CD4-positive, alpha-beta memory T cell (primary cell): Measurements from ENCODE around the gene THUMPD3. TPM values are rescaled to one million over a fixed set of nuclear protein-coding genes. Genes with fewer than 3 reads are reported as not detected.

Source experiments
- CTCF ChIA-PET: fragments of 350-600 bp; sonication (Branson Sonifier 250); formaldehyde crosslinking; loops from one replicate; lab custom pipeline; 2021; ENCODE audit warnings: inconsistent platforms; ENCODE audit not compliant: partially characterized antibody; lab: Charles Lee
- POLR2A ChIA-PET: fragments of 350-600 bp; sonication (Branson Sonifier 250); formaldehyde crosslinking; loops from one replicate; lab custom pipeline; 2021; ENCODE audit not compliant: partially characterized antibody; lab: Charles Lee
- DNase-seq, 5 donors: peaks; one replicate each; pipeline versions ENCODE4 v3.0.0 to v3.0.0-alpha.2; 2020 to 2022; ENCODE audit warnings: mixed read lengths in 1 of 5
- H3K27ac ChIP-seq: one replicate; pipeline ENCODE4 v1.7.0; 2013; ENCODE audit warnings: low read depth, low read length
- H3K27me3 ChIP-seq: 2 replicates; pipeline ENCODE4 v1.7.0; 2013; ENCODE audit warnings: mild to moderate bottlenecking, low read length, moderate library complexity; ENCODE audit not compliant: insufficient read depth
- H3K36me3 ChIP-seq: 2 replicates; pipeline ENCODE4 v1.7.0; 2013; ENCODE audit warnings: mild to moderate bottlenecking, low read length, moderate library complexity; ENCODE audit not compliant: insufficient read depth
- H3K4me1 ChIP-seq: 2 replicates; pipeline ENCODE4 v1.7.0; 2013; ENCODE audit warnings: mild to moderate bottlenecking, low read length, moderate library complexity; ENCODE audit not compliant: insufficient read depth
- H3K4me3 ChIP-seq, 2 donors: one replicate each; pipeline ENCODE4 v1.7.0; 2013; ENCODE audit warnings: low read length in 2 of 2, mild to moderate bottlenecking in 1 of 2
- H3K9me3 ChIP-seq, 2 donors: one replicate each; pipeline ENCODE4 v1.7.0; 2013; ENCODE audit warnings: low read length in 2 of 2, control low read depth in 1 of 2; ENCODE audit not compliant: control insufficient read depth in 1 of 2
- H3K27ac Mint-ChIP-seq, 7 donors: one replicate each; pipeline ENCODE4 v1.8.0; 2020 to 2021; ENCODE audit warnings: mixed read lengths in 7 of 7, mild to moderate bottlenecking in 6 of 7, inconsistent platforms in 3 of 7, moderate library complexity in 3 of 7
- H3K27me3 Mint-ChIP-seq, 2 donors: one replicate each; pipeline ENCODE4 v1.8.0; 2020 to 2021; ENCODE audit warnings: mixed read lengths in 2 of 2
- H3K36me3 Mint-ChIP-seq, 2 donors: one replicate each; pipeline ENCODE4 v1.8.0; 2020 to 2021; ENCODE audit warnings: mixed read lengths in 2 of 2, inconsistent platforms in 1 of 2, mild to moderate bottlenecking in 1 of 2
- H3K4me1 Mint-ChIP-seq, 4 donors: one replicate each; pipeline ENCODE4 v1.8.0; 2020 to 2021; ENCODE audit warnings: mixed read lengths in 4 of 4, mild to moderate bottlenecking in 1 of 4
- H3K4me3 Mint-ChIP-seq, 8 donors: one replicate each; pipeline ENCODE4 v1.8.0; 2020 to 2021; ENCODE audit warnings: mixed read lengths in 8 of 8, mild to moderate bottlenecking in 7 of 8, moderate library complexity in 6 of 8, inconsistent platforms in 3 of 8
- H3K9me3 Mint-ChIP-seq, 8 donors: one replicate each; pipeline ENCODE4 v1.8.0; 2020 to 2021; ENCODE audit warnings: mixed read lengths in 8 of 8, mild to moderate bottlenecking in 5 of 8, inconsistent platforms in 3 of 8, moderate library complexity in 1 of 8
- intact Hi-C: fragments of 100-400 bp; cut with micrococcal nuclease; formaldehyde crosslinking; loops from one replicate; pipeline ENCODE4 v1.15.1; 2023
- polyA plus RNA-seq, 2 donors: library from polyadenylated mRNA; unstranded; fragments of 300-500 nt; fragmentation: Illumina TruSeq; gene quantifications; one replicate each; pipeline ENCODE4 v1.2.3, GENCODE V29; 2021
- total RNA-seq, 2 experiments: library from RNA; stranded (reverse); gene quantifications; one replicate each; pipeline ENCODE4 v1.2.3, GENCODE V29; 2021

The THUMPD3 gene
- total and polyA plus RNA-seq, 4 experiments from 2014 or later, result 10.8 to 39.2 (median 33.1) TPM

DNA sequence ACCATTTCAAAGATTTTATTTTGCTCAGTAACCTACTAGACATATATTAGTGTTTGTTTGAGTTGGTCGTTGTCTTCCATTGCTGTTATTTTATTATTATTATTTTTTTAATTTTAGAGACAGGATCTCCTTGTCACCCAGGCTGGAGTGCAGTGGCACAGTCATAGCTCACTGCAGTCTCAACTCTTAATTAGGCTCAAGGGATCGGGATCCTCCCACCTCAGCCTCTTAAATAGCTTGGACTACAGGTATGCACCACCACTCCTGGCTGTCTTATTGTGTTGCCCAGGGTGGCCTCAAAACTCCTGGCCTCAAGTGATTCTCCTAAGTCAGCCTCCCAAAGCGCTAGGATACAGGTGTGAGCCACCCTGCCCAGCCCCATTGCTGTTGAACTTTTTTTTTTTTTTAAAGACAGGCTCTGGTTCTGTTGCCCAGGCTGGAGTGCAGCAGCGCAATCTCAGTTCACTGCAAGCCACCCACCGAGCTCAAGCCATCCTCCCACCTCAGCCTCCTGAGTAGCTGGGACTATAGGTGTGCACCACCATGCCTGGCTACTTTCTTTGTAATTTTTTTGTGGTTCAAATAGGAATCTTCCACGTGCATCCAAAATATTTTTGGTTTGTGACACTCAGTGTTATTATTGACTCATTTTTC is 52.8 kb downstream of the THUMPD3 start:
- no peaks in the 10 kb centered on the region for H3K9me3 Mint-ChIP-seq
- Histone ChIP-seq H3K36me3 (no peaks in the 10 kb centered on the region), H3K27me3 (no peaks in the 10 kb centered on the region), H3K9me3 (no peaks in the 10 kb centered on the region), H3K4me3 (no peak overlapping the region), H3K4me1 (peaks cover 52% of the 10 kb centered on the region), H3K27ac (no peak overlapping the region)
- CTCF ChIA-PET, result interaction anchor here (1.8 to 2.9 kb wide), 2 partner anchors 11 to 63 kb away, joined by 6 to 7 read pairs; no protein-coding TSS in a partner anchor
- H3K4me1 Mint-ChIP-seq, result peaks cover 36 to 73% (median 54%) of the 10 kb centered on the region in 4 donors
- H3K36me3 Mint-ChIP-seq, result peaks cover 4 to 14% of the 10 kb centered on the region in 2 donors
- POLR2A ChIA-PET, result interaction anchor here (0.8 to 2.0 kb wide), 6 partner anchors 10 to 19 kb away, joined by 3 to 9 read pairs (median 3); partner anchors contain the start of gene SETD5
- intact Hi-C loops, result no loop called here
- H3K27me3 Mint-ChIP-seq, result no peaks in the 10 kb centered on the region
- peak overlapping the region in 3 of 8 donors; percentile 16 to 29 (median 26) for H3K4me3 Mint-ChIP-seq
- DNase-seq, result no peak
- peak overlapping the region in 6 of 7 donors; percentile 5 to 43 (median 14) for H3K27ac Mint-ChIP-seq

DNA sequence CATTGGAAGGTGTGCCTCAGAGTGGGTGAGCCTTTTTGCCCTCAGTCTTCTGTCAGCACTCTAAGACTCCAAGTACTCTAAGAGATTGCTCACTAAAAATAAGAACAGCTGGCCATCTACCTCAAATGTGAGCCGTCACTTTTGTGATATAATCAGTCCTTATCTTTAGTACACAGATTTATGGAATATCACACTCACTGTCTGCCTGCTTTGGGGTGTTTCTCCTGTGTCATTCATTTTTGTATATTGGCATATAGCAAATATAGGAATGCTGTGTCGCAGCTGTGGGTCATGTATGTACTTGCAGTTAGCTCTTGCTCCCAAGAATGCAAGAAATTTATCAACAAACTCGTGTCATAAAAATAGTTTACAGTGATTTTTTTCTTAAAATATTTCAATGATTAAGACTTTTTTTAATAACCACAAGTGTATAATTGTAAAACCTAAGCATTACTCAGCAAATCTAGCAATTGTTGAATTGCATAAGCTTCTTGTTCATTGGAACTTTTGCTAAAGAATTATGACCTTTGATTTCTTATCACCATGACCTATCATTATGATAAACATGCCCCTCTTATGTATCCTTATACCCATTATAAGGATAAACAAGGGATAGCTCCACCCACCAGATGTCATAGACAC is 53.4 kb downstream of the THUMPD3 start:
- Histone ChIP-seq H3K27ac (no peak overlapping the region), H3K4me3 (no peak overlapping the region), H3K27me3 (no peaks in the 10 kb centered on the region), H3K9me3 (no peaks in the 10 kb centered on the region), H3K4me1 (peaks cover 52% of the 10 kb centered on the region), H3K36me3 (no peaks in the 10 kb centered on the region)
- CTCF ChIA-PET, result interaction anchor here (0.8 to 2.9 kb wide), 6 partner anchors 11 to 113 kb away, joined by 3 to 7 read pairs (median 3); partner anchors contain the start of gene THUMPD3
- POLR2A ChIA-PET, result interaction anchor here (0.8 to 2.0 kb wide), 5 partner anchors 9 to 53 kb away, joined by 3 to 9 read pairs (median 3); partner anchors contain the start of gene SETD5
- Mint-ChIP-seq H3K27ac (peak overlapping the region in 5 of 7 donors; percentile 5 to 43 (median 7)), H3K9me3 (no peaks in the 10 kb centered on the region), H3K4me1 (peaks cover 41 to 77% (median 59%) of the 10 kb centered on the region in 4 donors), H3K27me3 (no peaks in the 10 kb centered on the region), H3K36me3 (peaks cover 4 to 18% of the 10 kb centered on the region in 2 donors), H3K4me3 (peak overlapping the region in 3 of 8 donors; percentile 16 to 29 (median 26))
- DNase-seq, result no peak
- intact Hi-C loops, result no loop called here

DNA sequence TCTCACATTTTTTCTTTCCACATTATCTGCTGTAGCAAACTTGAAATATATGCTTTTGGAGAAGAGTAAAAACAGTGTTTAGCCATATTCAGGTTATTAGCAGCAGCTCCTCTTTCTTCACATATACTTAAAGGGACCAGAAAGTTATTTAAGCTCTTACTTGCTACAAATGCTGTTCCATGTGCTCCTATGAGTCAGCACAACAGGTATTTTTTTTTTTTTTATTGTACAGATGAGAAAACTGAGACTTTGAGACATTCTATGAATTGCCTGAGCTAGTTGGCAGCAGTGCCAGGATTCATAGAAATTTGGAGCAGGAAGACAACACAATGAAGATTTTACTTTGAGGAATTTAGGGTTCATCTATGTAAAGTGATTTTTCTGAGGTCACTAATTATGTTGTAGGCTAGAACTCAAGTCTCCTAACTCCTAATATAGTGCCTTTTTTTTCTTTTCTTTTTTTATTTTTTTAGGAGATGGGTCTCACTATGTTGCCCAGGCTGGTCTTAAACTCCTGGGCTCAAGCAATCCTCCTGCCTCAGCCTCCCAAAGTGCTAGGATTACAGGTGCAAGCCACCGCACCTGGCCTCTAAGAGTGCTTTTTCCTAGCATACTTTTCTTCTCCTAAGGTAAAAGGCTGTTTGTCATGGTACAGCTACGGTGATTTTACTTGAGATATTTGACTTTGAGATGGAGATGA is 58.1 kb downstream of the THUMPD3 start:
- Mint-ChIP-seq H3K4me3 (peak overlapping the region in 2 of 8 donors; percentile 40 to 61), H3K4me1 (peaks cover 30 to 50% (median 42%) of the 10 kb centered on the region in 4 donors), H3K27me3 (no peaks in the 10 kb centered on the region), H3K27ac (peak overlapping the region; percentile 20 to 92 (median 71)), H3K36me3 (peaks cover 5 to 28% of the 10 kb centered on the region in 2 donors), H3K9me3 (no peaks in the 10 kb centered on the region)
- Histone ChIP-seq H3K27ac (no peak overlapping the region), H3K4me1 (peaks cover 26% of the 10 kb centered on the region), H3K9me3 (no peaks in the 10 kb centered on the region), H3K36me3 (peaks cover 11% of the 10 kb centered on the region), H3K27me3 (no peaks in the 10 kb centered on the region), H3K4me3 (no peak overlapping the region)
- no peak for DNase-seq
- CTCF ChIA-PET, result interaction anchor here (1.2 to 2.5 kb wide), 3 partner anchors 22 to 67 kb away, joined by 3 to 17 read pairs (median 6); partner anchors contain the start of gene THUMPD3
- POLR2A ChIA-PET, result interaction anchor here (0.6 to 2.0 kb wide), 4 partner anchors 9 to 58 kb away, joined by 3 to 14 read pairs (median 4); partner anchors contain the start of genes SETD5 and THUMPD3
- intact Hi-C loops, result loop anchor here (2.0 kb wide), 1 partner anchor 16 kb away; no protein-coding TSS in a partner anchor

DNA sequence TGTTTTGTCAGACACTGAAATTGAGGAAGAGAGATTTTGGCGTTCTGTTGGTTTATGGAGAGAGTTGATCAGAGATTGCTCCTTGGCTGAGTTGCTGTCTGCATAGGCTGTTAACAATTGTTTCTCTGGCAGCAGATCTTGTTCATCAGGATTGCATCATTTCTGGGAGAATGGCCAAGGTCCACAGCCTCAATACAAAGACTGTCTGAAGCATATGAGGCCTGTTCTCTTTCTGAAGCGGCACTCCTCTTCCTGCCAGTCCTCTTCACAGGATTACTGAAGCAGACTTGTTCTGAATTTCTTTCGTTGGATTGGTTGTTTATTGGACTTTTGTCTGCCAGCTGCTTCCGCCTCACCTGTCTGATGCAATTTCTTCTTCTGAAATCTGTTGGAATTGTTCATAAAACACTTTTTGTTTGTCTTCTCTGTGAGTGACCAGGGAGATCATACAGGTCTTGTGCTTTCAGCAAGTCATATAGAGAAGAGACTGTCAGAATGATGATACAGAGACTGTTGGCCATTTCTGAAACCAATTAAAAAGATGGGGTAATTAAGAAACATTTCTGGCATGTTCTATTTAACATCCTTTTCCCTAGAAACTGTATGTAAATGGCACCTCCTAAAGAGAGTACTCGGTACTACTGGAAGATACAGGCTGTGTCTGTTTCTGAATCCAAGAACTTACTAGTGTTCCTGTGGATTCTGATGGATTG is 60.0 kb downstream of the THUMPD3 start:
- Mint-ChIP-seq H3K27me3 (no peaks in the 10 kb centered on the region), H3K4me3 (peak overlapping the region in 2 of 8 donors; percentile 0 to 59), H3K9me3 (no peaks in the 10 kb centered on the region), H3K36me3 (peaks cover 10 to 37% of the 10 kb centered on the region in 2 donors), H3K27ac (peak overlapping the region; percentile 33 to 93 (median 74)), H3K4me1 (peaks cover 26 to 37% (median 34%) of the 10 kb centered on the region in 4 donors)
- Histone ChIP-seq H3K36me3 (peaks cover 19% of the 10 kb centered on the region), H3K4me1 (peaks cover 22% of the 10 kb centered on the region), H3K4me3 (no peak overlapping the region), H3K27ac (peak overlapping the region; percentile 1), H3K9me3 (no peaks in the 10 kb centered on the region), H3K27me3 (no peaks in the 10 kb centered on the region)
- intact Hi-C loops, result loop anchor here (1.0 to 2.0 kb wide), 3 partner anchors 26 to 452 kb away; partner anchors contain the start of gene SETD5
- CTCF ChIA-PET, result interaction anchor here (0.8 to 2.5 kb wide), 5 partner anchors 26 to 70 kb away, joined by 3 to 17 read pairs (median 4); partner anchors contain the start of gene THUMPD3
- POLR2A ChIA-PET, result no interaction called here
- DNase-seq, result peak; percentile 31 to 46 (median 35)

DNA sequence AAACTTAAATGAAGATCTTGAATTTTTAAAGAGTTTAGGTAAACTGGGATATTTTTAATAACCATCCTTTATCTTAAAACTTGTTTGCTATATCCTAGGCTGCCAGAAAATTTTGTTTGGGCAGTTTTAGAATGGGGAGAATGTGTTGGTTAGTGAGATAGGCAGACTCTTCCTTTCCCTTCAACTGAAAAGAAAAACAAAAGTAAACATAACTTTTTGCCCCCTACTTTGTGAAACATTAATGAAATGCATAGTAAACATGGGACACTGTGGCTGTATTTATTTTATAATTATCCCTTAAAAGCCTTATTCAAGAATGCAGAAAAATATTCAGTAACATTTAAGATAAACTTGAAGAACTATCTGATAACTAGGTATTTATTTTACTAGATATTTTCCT is 65.6 kb downstream of the THUMPD3 start:
- H3K4me1 Mint-ChIP-seq, result peaks cover 1 to 9% (median 2%) of the 10 kb centered on the region in 4 donors
- H3K36me3 Mint-ChIP-seq, result peaks cover 45 to 71% of the 10 kb centered on the region in 2 donors
- H3K27me3 Mint-ChIP-seq, result no peaks in the 10 kb centered on the region
- no peak overlapping the region for H3K27ac Mint-ChIP-seq
- no peak overlapping the region for H3K4me3 Mint-ChIP-seq
- Histone ChIP-seq H3K4me1 (no peaks in the 10 kb centered on the region), H3K4me3 (no peak overlapping the region), H3K36me3 (peaks cover 56% of the 10 kb centered on the region), H3K27ac (no peak overlapping the region), H3K9me3 (no peaks in the 10 kb centered on the region), H3K27me3 (no peaks in the 10 kb centered on the region)
- POLR2A ChIA-PET, result no interaction called here
- no peaks in the 10 kb centered on the region for H3K9me3 Mint-ChIP-seq
- DNase-seq, result no peak
- intact Hi-C loops, result no loop called here
- CTCF ChIA-PET, result no interaction called here

DNA sequence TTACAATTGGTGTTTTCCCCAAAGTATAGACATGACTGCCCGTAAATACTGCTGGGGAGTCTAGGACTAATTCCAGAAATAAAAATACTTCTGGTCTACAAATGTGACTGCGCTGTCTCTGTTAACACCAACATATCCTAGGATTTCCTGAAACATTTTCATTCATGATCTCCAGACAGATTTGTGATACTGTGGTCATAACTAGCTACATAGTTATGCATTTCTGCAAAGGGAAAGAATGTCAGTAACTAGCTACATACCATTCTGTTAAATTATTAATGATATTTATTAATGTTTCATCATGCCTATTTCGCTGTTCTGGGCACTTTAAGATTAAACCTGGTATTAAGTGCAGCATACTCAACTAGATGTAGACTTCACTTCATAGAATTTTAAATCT is 67.9 kb downstream of the THUMPD3 start:
- ChIA-PET CTCF (interaction anchor here (1.1 to 1.7 kb wide), 3 partner anchors 14 to 833 kb away, joined by 3 read pairs; no protein-coding TSS in a partner anchor), POLR2A (interaction anchor here (1.3 kb wide), 1 partner anchor 34 kb away, joined by 4 read pairs; no protein-coding TSS in a partner anchor)
- Histone ChIP-seq H3K4me1 (no peaks in the 10 kb centered on the region), H3K4me3 (no peak overlapping the region), H3K27me3 (no peaks in the 10 kb centered on the region), H3K36me3 (peaks cover 75% of the 10 kb centered on the region), H3K9me3 (no peaks in the 10 kb centered on the region), H3K27ac (no peak overlapping the region)
- intact Hi-C loops, result no loop called here
- no peaks in the 10 kb centered on the region for H3K27me3 Mint-ChIP-seq
- H3K36me3 Mint-ChIP-seq, result peaks cover 66 to 80% of the 10 kb centered on the region in 2 donors
- peaks cover 1 to 9% (median 4%) of the 10 kb centered on the region in 4 donors for H3K4me1 Mint-ChIP-seq
- no peak for DNase-seq
- H3K27ac Mint-ChIP-seq, result peak overlapping the region in 1 of 7 donors; percentile 55
- no peaks in the 10 kb centered on the region for H3K9me3 Mint-ChIP-seq
- no peak overlapping the region for H3K4me3 Mint-ChIP-seq
